Thoracic aorta (tissue), 2 donors: ENCODE measurements around the gene POLDIP3. TPM values are rescaled to one million over a fixed set of nuclear protein-coding genes. Genes with fewer than 3 reads are reported as not detected.
"Not testable (repeated sequence)": the region's sequence is repeated elsewhere in the genome, so short reads cannot be mapped to it uniquely, and the experiment has no call there.

ENCODE experiments used
- ATAC-seq: fragments of 150-250 bp; one replicate; pipeline ENCODE4 v1.8.0; 2017; ENCODE audit warnings: low read depth; ENCODE audit not compliant: insufficient number of reproducible peaks, low FRiP score
- DNase-seq: peaks from one replicate; pipeline ENCODE4 v3.0.0-alpha.2; 2020; ENCODE audit warnings: low spot score
- H3K27ac ChIP-seq, 2 donors: fragments of 200-600 bp; sonication (generic); 1 replicate in 1 of 2; 2 replicates in 1 of 2; pipeline ENCODE4 v1.5.1; 2016; ENCODE audit warnings: mild to moderate bottlenecking in 2 of 2, moderate library complexity in 2 of 2
- H3K27me3 ChIP-seq: fragments of 200-600 bp; sonication (generic); replicated peaks from 2 replicates; pipeline ENCODE4 v1.6.0; 2016; ENCODE audit warnings: mild to moderate bottlenecking; ENCODE audit not compliant: insufficient read depth
- H3K36me3 ChIP-seq: fragments of 200-600 bp; sonication (generic); one replicate; pipeline ENCODE4 v1.5.1; 2016
- H3K4me1 ChIP-seq, 2 donors: fragments of 200-600 bp; sonication (generic); 1 replicate in 1 of 2; 2 replicates in 1 of 2; pipeline versions ENCODE4 v1.5.1 to v1.6.0; 2016; ENCODE audit warnings: low read depth in 2 of 2, mild to moderate bottlenecking in 1 of 2; ENCODE audit not compliant: control insufficient read depth in 1 of 2
- H3K4me3 ChIP-seq: fragments of 200-600 bp; sonication (generic); 2 replicates; pipeline ENCODE4 v1.5.1; 2016; ENCODE audit warnings: mild to moderate bottlenecking
- H3K9me3 ChIP-seq: fragments of 200-600 bp; sonication (generic); 2 replicates; pipeline ENCODE4 v1.5.1; 2016
- CTCF ChIP-seq: fragments of 200-600 bp; sonication (generic); IDR thresholded peaks from one replicate; pipeline ENCODE4 v1.5.1; 2019; ENCODE audit warnings: antibody characterized with exemption
- total RNA-seq, 2 donors: library from RNA; depleted of rRNA; stranded (reverse); fragments of >200 nt; gene quantifications; one replicate each; pipeline versions ENCODE4 v1.1.0 to v1.2.3, GENCODE V29; 2016

Gene POLDIP3
- total RNA-seq, 2 donors from 2014 or later: 38.2 to 38.7 TPM

GRCh38 chr22:42547562-42547961 lies 67.1 kb downstream of the POLDIP3 start:
- no peak for TF ChIP-seq CTCF
- no peak for ATAC-seq
- H3K27me3 ChIP-seq: no peaks in the 10 kb centered on the region
- no peaks in the 10 kb centered on the region for H3K36me3 ChIP-seq
- H3K27ac ChIP-seq: no peak overlapping the region
- H3K4me3 ChIP-seq: no peak overlapping the region
- H3K9me3 ChIP-seq: no peaks in the 10 kb centered on the region
- DNase-seq: no peak
- H3K4me1 ChIP-seq: no peaks in the 10 kb centered on the region

- no peak for ATAC-seq
Observed at GRCh38 chr22:42544686-42545085, 70.0 kb downstream of the POLDIP3 start.

GRCh38 chr22:42539236-42539771 lies 75.4 kb downstream of the POLDIP3 start:
- not testable (repeated sequence) for DNase-seq, H3K36me3 ChIP-seq, ATAC-seq

More at GRCh38 chr22:42544686-42545085, 70.0 kb downstream of the POLDIP3 start:
- H3K27me3 ChIP-seq: no peaks in the 10 kb centered on the region
- no peaks in the 10 kb centered on the region for H3K4me1 ChIP-seq
- no peaks in the 10 kb centered on the region for H3K9me3 ChIP-seq
- DNase-seq: no peak
- H3K4me3 ChIP-seq: no peak overlapping the region
- TF ChIP-seq CTCF: no peak
- H3K36me3 ChIP-seq: no peaks in the 10 kb centered on the region
- no peak overlapping the region for H3K27ac ChIP-seq

GRCh38 chr22:42537199-42537831 lies 77.4 kb downstream of the POLDIP3 start:
- not testable (repeated sequence) for ATAC-seq, DNase-seq, H3K36me3 ChIP-seq, H3K9me3 ChIP-seq, H3K27me3 ChIP-seq, H3K27ac ChIP-seq, H3K4me3 ChIP-seq, H3K4me1 ChIP-seq

More at GRCh38 chr22:42539236-42539771, 75.4 kb downstream of the POLDIP3 start:
- not testable (repeated sequence) for H3K4me1 ChIP-seq, H3K4me3 ChIP-seq, H3K9me3 ChIP-seq, H3K27ac ChIP-seq, H3K27me3 ChIP-seq

- H3K4me1 ChIP-seq, H3K27ac ChIP-seq, H3K27me3 ChIP-seq, ATAC-seq, H3K4me3 ChIP-seq, DNase-seq, H3K9me3 ChIP-seq, H3K36me3 ChIP-seq: not testable (repeated sequence)
Observed at GRCh38 chr22:42536634-42537033, 78.0 kb downstream of the POLDIP3 start.

GRCh38 chr22:42536166-42536565 lies 78.5 kb downstream of the POLDIP3 start:
- Histone ChIP-seq H3K4me3 (no peak overlapping the region), H3K27me3 (no peaks in the 10 kb centered on the region), H3K27ac (no peak overlapping the region), H3K4me1 (no peaks in the 10 kb centered on the region), H3K36me3 (no peaks in the 10 kb centered on the region), H3K9me3 (no peaks in the 10 kb centered on the region)
- ATAC-seq (no peak), DNase-seq (no peak)
- TF ChIP-seq CTCF: no peak

- not testable (repeated sequence) for H3K9me3 ChIP-seq, DNase-seq, H3K36me3 ChIP-seq, H3K27ac ChIP-seq, H3K4me1 ChIP-seq, ATAC-seq, H3K27me3 ChIP-seq, H3K4me3 ChIP-seq
Observed at GRCh38 chr22:42535082-42535731, 79.5 kb downstream of the POLDIP3 start.
